K562 (cell line): ENCODE measurements around the gene AGAP3. TPM values are rescaled to one million over a fixed set of nuclear protein-coding genes. Genes with fewer than 3 reads are reported as not detected.
A peak's percentile ranks its signal among the peaks of the same experiment; 100 is the strongest.

Source experiments
- ATAC-seq: fragments of 200-7000 bp; cut with Tn5 transposase; 3 replicates; pipeline ENCODE4 v1.9.1; 2020; ENCODE audit warnings: moderate library complexity
- BruUV-seq: library from RNA; stranded (reverse); fragments of 400-500 nt; replicated peaks from 2 replicates; lab custom pipeline; 2021; lab: Mats Ljungman, UMichigan
- CTCF ChIA-PET: fragments of 300-600 bp; formaldehyde crosslinking; extraction: SDS; loops from one replicate; lab custom pipeline; 2021; ENCODE audit warnings: low intra/inter-chr PET ratio; lab: Yijun Ruan, JAX
- POLR2A ChIA-PET: fragments of 300-600, 350-650 bp; sonication (Branson Sonifier 250); formaldehyde crosslinking; extraction: SDS; loops from one replicate; lab custom pipeline; 2021; ENCODE audit warnings: antibody characterized with exemption, inconsistent platforms; lab: Yijun Ruan, JAX
- DNase-seq, 4 experiments: peaks; one replicate each; pipeline versions ENCODE4 v3.0.0 to v3.0.0-alpha.2; 2011 to 2018; ENCODE audit warnings: low spot score in 3 of 4, mixed read lengths in 3 of 4; ENCODE audit errors: extremely low read depth in 1 of 4
- FAIRE-seq: peaks from 2 replicates; lab custom pipeline; 2011; peaks lifted over from hg19 to GRCh38; lab: Jason Lieb, UNC
- H2AFZ ChIP-seq: 2 replicates; pipeline ENCODE4 v1.6.0; 2011; ENCODE audit warnings: low read depth, low read length, control low read depth, inconsistent platforms
- H3K27ac ChIP-seq: fragments of 200-600 bp; 3 replicates; pipeline ENCODE4 v1.8.0; 2011; ENCODE audit warnings: low read depth, mild to moderate bottlenecking, control low read depth, inconsistent platforms, low read length, moderate library complexity, mixed read lengths; ENCODE audit errors: extremely low read depth
- H3K27me3 ChIP-seq, 2 experiments: fragments of 300-600 bp in 1 of 2; 2 replicates in 1 of 2; 3 replicates in 1 of 2; pipeline versions ENCODE4 v1.6.0 to v1.8.0; 2011; ENCODE audit warnings: inconsistent platforms in 2 of 2, low read length in 2 of 2, mild to moderate bottlenecking in 1 of 2, mixed read lengths in 1 of 2, moderate library complexity in 1 of 2; ENCODE audit not compliant: control insufficient read depth in 2 of 2, insufficient read depth in 2 of 2
- H3K36me3 ChIP-seq: fragments of 300-600 bp; 3 replicates; pipeline ENCODE4 v1.8.0; 2011; ENCODE audit warnings: mild to moderate bottlenecking, low read length, inconsistent platforms; ENCODE audit not compliant: control insufficient read depth, insufficient read depth
- H3K4me1 ChIP-seq, 2 experiments: fragments of 200-600 bp in 1 of 2; replicated peaks in 1 of 2; 2 replicates in 1 of 2; 3 replicates in 1 of 2; pipeline versions ENCODE4 v1.5.1 to v1.8.0; 2011; ENCODE audit warnings: inconsistent platforms in 2 of 2, low read length in 2 of 2, mild to moderate bottlenecking in 1 of 2, mixed read lengths in 1 of 2, moderate library complexity in 1 of 2; ENCODE audit not compliant: control insufficient read depth in 2 of 2, insufficient read depth in 2 of 2
- H3K4me2 ChIP-seq: 2 replicates; pipeline ENCODE4 v1.6.1; 2011; ENCODE audit warnings: low read length, control low read depth, inconsistent platforms, mixed read lengths; ENCODE audit not compliant: insufficient read depth
- H3K4me3 ChIP-seq: fragments of 200-600 bp; sonication (generic), shearing (Covaris generic); 2 replicates; pipeline ENCODE4 v1.5.1; 2016; ENCODE audit warnings: control low read depth, inconsistent platforms
- H3K79me2 ChIP-seq: fragments of 200-600 bp; 3 replicates; pipeline ENCODE4 v1.8.0; 2011; ENCODE audit warnings: low read length, inconsistent platforms; ENCODE audit not compliant: control insufficient read depth, insufficient read depth
- H3K9ac ChIP-seq, 2 experiments: 2 replicates each; pipeline versions ENCODE4 v1.6.0 to v1.6.1; 2011; ENCODE audit warnings: low read depth in 2 of 2, low read length in 2 of 2, control low read depth in 1 of 2, inconsistent platforms in 1 of 2, mild to moderate bottlenecking in 1 of 2, mixed read lengths in 1 of 2; ENCODE audit not compliant: insufficient read depth in 1 of 2
- H3K9me1 ChIP-seq: one replicate; pipeline ENCODE4 v1.6.0; 2011; ENCODE audit warnings: inconsistent platforms, mild to moderate bottlenecking, low read length, moderate library complexity; ENCODE audit not compliant: control insufficient read depth, insufficient read depth
- H3K9me3 ChIP-seq: replicated peaks from 2 replicates; pipeline ENCODE4 v1.5.1; 2011; ENCODE audit warnings: low read depth, low read length, inconsistent platforms; ENCODE audit not compliant: control insufficient read depth, insufficient read depth
- H4K20me1 ChIP-seq: replicated peaks from 2 replicates; pipeline ENCODE4 v1.6.1; 2011; ENCODE audit warnings: low read length, inconsistent platforms, mixed read lengths; ENCODE audit not compliant: control insufficient read depth, insufficient read depth
- FOXJ3 ChIP-seq: sonication (generic); formaldehyde crosslinking; IDR thresholded peaks from 2 replicates; pipeline ENCODE4 v1.4.0; 2020; ENCODE audit warnings: mild to moderate bottlenecking, missing genetic modification reagents
- HNRNPUL1 ChIP-seq: fragments of 200-400 bp; formaldehyde crosslinking; IDR thresholded peaks from 2 replicates; pipeline ENCODE4 v1.6.1; 2017; ENCODE audit warnings: low read length
- IRF2 ChIP-seq: sonication (generic); formaldehyde crosslinking; IDR thresholded peaks from 2 replicates; pipeline ENCODE4 v1.8.1; 2022; ENCODE audit warnings: mild to moderate bottlenecking, missing genetic modification reagents
- NFIX ChIP-seq: fragments of 250-450 bp; sonication (Bioruptor Pico); IDR thresholded peaks from 2 replicates; pipeline ENCODE4 v1.4.0; 2020; ENCODE audit warnings: low read depth, mild to moderate bottlenecking, moderate library complexity
- POLR2G ChIP-seq: fragments of 200-400 bp; formaldehyde crosslinking; IDR thresholded peaks from 2 replicates; pipeline ENCODE4 v1.6.1; 2017; ENCODE audit warnings: low read depth, mild to moderate bottlenecking, antibody characterized with exemption, low read length, moderate library complexity
- RBM22 ChIP-seq: fragments of 200-400 bp; formaldehyde crosslinking; IDR thresholded peaks from 2 replicates; pipeline ENCODE4 v1.6.1; 2018; ENCODE audit warnings: low read length, low read depth; ENCODE audit not compliant: poor library complexity, severe bottlenecking
- ZNF143 ChIP-seq: sonication (generic); formaldehyde crosslinking; IDR thresholded peaks from 2 replicates; pipeline ENCODE4 v1.9.0; 2022; ENCODE audit warnings: mild to moderate bottlenecking, missing genetic modification reagents
- ZNF282 ChIP-seq: sonication (generic); formaldehyde crosslinking; IDR thresholded peaks from 2 replicates; pipeline ENCODE4 v1.8.1; 2023; ENCODE audit warnings: missing genetic modification reagents
- WGBS: fragments of 100-300 bp; shearing (Covaris generic); methylation state at CpG from one replicate; pipeline ENCODE4 v1.1.6; 2016; ENCODE audit warnings: low coverage, mixed read lengths; ENCODE audit not compliant: insufficient coverage; ENCODE audit errors: missing lambda C conversion rate; 5-methylcytosine and 5-hydroxymethylcytosine counted together
- in situ Hi-C: fragments of 300-500 bp; cut with MboI; formaldehyde crosslinking; loops from 4 replicates; pipeline ENCODE4 v1.15.0; 2018; ENCODE audit warnings: inconsistent platforms, mixed read lengths
- intact Hi-C: fragments of 100-400 bp; cut with micrococcal nuclease; formaldehyde crosslinking; loops from 2 replicates; pipeline ENCODE4 v1.14.2; 2022
- polyA plus RNA-seq, 8 experiments: library from polyadenylated mRNA; depleted of rRNA in 4 of 8; stranded (reverse) in 5 of 8; unstranded in 3 of 8; fragments of >200 nt; fragmentation: Nextera tagmentation in 2 of 8; fragmentation: Illumina TruSeq in 1 of 8; extraction: Ambion mirVana in 2 of 8; extraction: Trizol in 1 of 8; gene quantifications; 2 replicates each; pipeline versions ENCODE4 v1.2.1 to v1.2.3, GENCODE V29; 2011 to 2014; ENCODE audit warnings: inconsistent platforms in 1 of 8, missing spikeins in 1 of 8
- total RNA-seq, 7 experiments: library from RNA; depleted of rRNA in 6 of 7; stranded (reverse); fragments of >200 nt in 6 of 7; fragmentation: Illumina TruSeq in 2 of 7; extraction: Trizol in 2 of 7; gene quantifications; 2 replicates each; pipeline versions ENCODE4 v1.2.1 to v1.2.3, GENCODE V29; 2011 to 2021; ENCODE audit warnings: low replicate concordance in 1 of 7

Gene AGAP3
- total and polyA plus RNA-seq, 9 of the 15 experiments (the other 6 are each of a cell fraction or from before 2014, with no cell fraction given), result 3.4 to 208 (median 62.2) TPM

DNA sequence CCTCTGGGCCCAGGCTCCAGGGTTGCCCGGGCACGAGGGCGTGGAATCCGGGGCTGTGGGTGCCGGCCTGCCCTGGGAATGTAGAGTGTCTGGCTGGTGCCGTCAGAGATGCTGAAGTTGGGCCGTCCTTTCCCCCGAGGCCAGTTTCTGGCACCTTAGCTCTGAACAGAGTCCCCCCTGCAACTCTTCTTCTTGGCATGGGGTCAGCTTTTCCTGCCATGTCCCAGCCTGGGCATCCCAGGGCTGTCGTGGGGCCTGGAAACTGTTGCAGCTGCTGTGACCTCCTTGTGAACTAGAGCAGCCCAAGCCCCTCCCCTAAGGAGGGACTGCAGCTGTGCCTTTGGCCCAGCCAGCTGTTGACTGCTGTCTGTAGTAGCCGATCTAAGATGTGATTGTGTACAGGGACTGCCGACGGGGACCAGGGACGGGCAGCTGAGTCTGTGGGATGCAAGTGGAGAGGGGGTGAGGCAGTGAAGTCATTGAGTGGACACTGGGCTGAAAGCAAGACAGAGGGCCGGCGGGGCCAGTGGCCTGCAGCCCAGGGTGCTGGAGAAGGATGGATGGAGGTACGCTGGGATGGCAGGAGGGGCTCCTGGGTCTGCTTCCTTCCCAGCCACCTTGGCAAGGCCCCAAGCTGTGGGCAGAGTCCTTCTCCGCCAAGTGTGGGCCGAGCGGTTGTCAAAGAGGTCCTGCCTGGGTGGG lies 45.5 kb downstream of the AGAP3 start:
- H3K27ac ChIP-seq, result no peak overlapping the region
- intact Hi-C loops, result no loop called here
- H3K4me2 ChIP-seq, result no peak overlapping the region
- no peak for TF ChIP-seq FOXJ3 (CRISPR knock-in tag)
- peak; percentile 54 for TF ChIP-seq POLR2G
- no peak for TF ChIP-seq IRF2
- no peak for TF ChIP-seq NFIX (CRISPR knock-in tag)
- peak; percentile 41 for TF ChIP-seq RBM22
- TF ChIP-seq ZNF282 (CRISPR knock-in tag), result no peak
- no peak for TF ChIP-seq ZNF143 (CRISPR knock-in tag)
- no peak for TF ChIP-seq HNRNPUL1
- TF ChIP-seq, all 486 proteins: peak for 2
- in situ Hi-C loops, result no loop called here
- ATAC-seq, result no peak
- no peaks in the 10 kb centered on the region for H3K9me3 ChIP-seq
- ChIA-PET POLR2A (interaction anchor here (0.6 to 1.4 kb wide), 2 partner anchors 8 to 16 kb away, joined by 3 read pairs; no protein-coding TSS in a partner anchor), CTCF (no interaction called here)
- no peak for DNase-seq
- H2AFZ ChIP-seq, result no peak overlapping the region
- H3K9me1 ChIP-seq, result peaks cover 2% of the 10 kb centered on the region
- H3K9ac ChIP-seq, result peak overlapping the region in 1 of 2 experiments; percentile 15; a peak in 1 of 4 replicates
- BruUV-seq, result no TSS peak
- H3K79me2 ChIP-seq, result no peaks in the 10 kb centered on the region
- no peak overlapping the region for H3K4me3 ChIP-seq
- H3K36me3 ChIP-seq, result peaks cover 99% of the 10 kb centered on the region
- H3K27me3 ChIP-seq, result no peaks in the 10 kb centered on the region; a peak in 1 of 5 replicates
- no peak for FAIRE-seq
- H4K20me1 ChIP-seq, result peaks cover 4% of the 10 kb centered on the region
- 93% methylated on average over 19 of the region's 19 CpGs for WGBS
- H3K4me1 ChIP-seq, result peaks cover 0 to 14% of the 10 kb centered on the region in 2 experiments; a peak in 1 of 5 replicates
